Measurements from ENCODE around the gene MYH11.

DNA sequence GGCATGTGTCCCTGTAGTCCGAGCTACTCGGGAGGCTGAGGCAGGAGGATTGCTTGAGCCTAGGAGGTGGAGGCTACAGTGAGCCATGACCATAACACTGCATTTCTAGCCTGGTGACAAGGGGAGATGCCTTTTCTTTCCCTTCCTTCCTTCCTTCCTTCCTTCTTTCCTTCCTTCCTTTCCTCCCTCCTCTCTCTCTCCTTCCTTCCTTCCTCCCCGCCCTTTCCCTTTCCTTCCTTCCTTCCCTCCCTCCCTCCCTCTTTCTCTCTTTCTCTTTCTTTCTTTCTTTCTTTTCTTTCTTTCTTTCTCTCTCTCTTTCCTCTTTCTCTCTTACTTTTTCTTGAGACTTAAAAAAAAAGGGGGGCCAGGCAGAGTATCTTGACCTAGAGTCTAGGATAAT, 34.7 kb upstream of the MYH11 start:
- TF ChIP-seq, protein P1, sequence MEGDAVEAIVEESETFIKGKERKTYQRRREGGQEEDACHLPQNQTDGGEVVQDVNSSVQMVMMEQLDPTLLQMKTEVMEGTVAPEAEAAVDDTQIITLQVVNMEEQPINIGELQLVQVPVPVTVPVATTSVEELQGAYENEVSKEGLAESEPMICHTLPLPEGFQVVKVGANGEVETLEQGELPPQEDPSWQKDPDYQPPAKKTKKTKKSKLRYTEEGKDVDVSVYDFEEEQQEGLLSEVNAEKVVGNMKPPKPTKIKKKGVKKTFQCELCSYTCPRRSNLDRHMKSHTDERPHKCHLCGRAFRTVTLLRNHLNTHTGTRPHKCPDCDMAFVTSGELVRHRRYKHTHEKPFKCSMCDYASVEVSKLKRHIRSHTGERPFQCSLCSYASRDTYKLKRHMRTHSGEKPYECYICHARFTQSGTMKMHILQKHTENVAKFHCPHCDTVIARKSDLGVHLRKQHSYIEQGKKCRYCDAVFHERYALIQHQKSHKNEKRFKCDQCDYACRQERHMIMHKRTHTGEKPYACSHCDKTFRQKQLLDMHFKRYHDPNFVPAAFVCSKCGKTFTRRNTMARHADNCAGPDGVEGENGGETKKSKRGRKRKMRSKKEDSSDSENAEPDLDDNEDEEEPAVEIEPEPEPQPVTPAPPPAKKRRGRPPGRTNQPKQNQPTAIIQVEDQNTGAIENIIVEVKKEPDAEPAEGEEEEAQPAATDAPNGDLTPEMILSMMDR (IDR thresholded peaks at IDR 0.05), result no peak
- TF ChIP-seq POLR2A (IDR thresholded peaks at IDR 0.05), result no peak

Data from prostate gland (tissue), 2 donors.